HCT116 (cell line): ENCODE data around the gene BLOC1S3. TPM values are rescaled to one million over a fixed set of nuclear protein-coding genes. Genes with fewer than 3 reads are reported as not detected.

Experiments
- ATAC-seq: fragments of 200-7000 bp; cut with Tn5 transposase; 2 replicates; pipeline ENCODE4 v1.9.1; 2020; ENCODE audit warnings: mild to moderate bottlenecking, moderate library complexity
- BruUV-seq: library from RNA; stranded (reverse); fragments of 400-500 nt; replicated peaks from 2 replicates; lab custom pipeline; 2021; lab: Mats Ljungman, UMichigan
- CTCF ChIA-PET: fragments of 300-600 bp; sonication (Branson Sonifier 250); formaldehyde crosslinking; loops from one replicate; lab custom pipeline; 2021; ENCODE audit warnings: antibody characterized with exemption; lab: Charles Lee
- POLR2A ChIA-PET: fragments of 300-600, 350-600 bp; sonication (Branson Sonifier 250); formaldehyde crosslinking; loops from one replicate; lab custom pipeline; 2021; ENCODE audit warnings: antibody characterized with exemption; lab: Charles Lee
- RAD21 ChIA-PET, 2 experiments: fragments of 300-600 bp; sonication (Branson Sonifier 250); formaldehyde crosslinking; loops; one replicate each; lab custom pipeline; 2023; ENCODE audit warnings: low total read pairs in 2 of 2; ENCODE audit not compliant: uncharacterized antibody in 2 of 2, unreplicated experiment in 2 of 2, low non-redundant PET in 1 of 2; lab: Charles Lee
- DNase-seq: peaks from one replicate; pipeline ENCODE4 v3.0.0-alpha.2; 2010; ENCODE audit warnings: low read depth, low spot score
- H2AFZ ChIP-seq: fragments of 200-600 bp; shearing (Covaris generic), sonication (generic); 2 replicates; pipeline ENCODE4 v1.6.1; 2017; ENCODE audit warnings: low read depth, mixed run types, mixed read lengths, antibody characterized with exemption, low read length; ENCODE audit not compliant: poor library complexity, severe bottlenecking
- H3K27ac ChIP-seq: 2 replicates; pipeline ENCODE4 v1.5.1; 2012; ENCODE audit warnings: low read depth, low read length
- H3K27me3 ChIP-seq: fragments of 200-600 bp; sonication (generic); 2 replicates; pipeline ENCODE4 v1.6.1; 2016; ENCODE audit warnings: mixed run types, low read length, mixed read lengths; ENCODE audit not compliant: insufficient read depth
- H3K36me3 ChIP-seq, 2 experiments: fragments of 200-500 bp in 1 of 2; fragments of 200-600 bp in 1 of 2; sonication (Bioruptor generic) in 1 of 2; sonication (generic) in 1 of 2; 2 replicates each; pipeline versions ENCODE4 v1.5.1 to v1.6.1; 2014 to 2016; ENCODE audit warnings: low read length in 2 of 2, inconsistent platforms in 1 of 2, mixed read lengths in 1 of 2, mixed run types in 1 of 2; ENCODE audit not compliant: insufficient read depth in 2 of 2, control insufficient read depth in 1 of 2
- H3K4me1 ChIP-seq, 2 experiments: fragments of 200-600 bp in 1 of 2; sonication (generic) in 1 of 2; 2 replicates each; pipeline versions ENCODE4 v1.5.1 to v1.6.1; 2012 to 2017; ENCODE audit warnings: low read length in 2 of 2, inconsistent platforms in 1 of 2, mild to moderate bottlenecking in 1 of 2, mixed read lengths in 1 of 2, mixed run types in 1 of 2, moderate library complexity in 1 of 2; ENCODE audit not compliant: insufficient read depth in 2 of 2, control insufficient read depth in 1 of 2
- H3K4me2 ChIP-seq: fragments of 200-600 bp; sonication (generic); 2 replicates; pipeline ENCODE4 v1.6.1; 2017; ENCODE audit warnings: mixed run types, low read length, mixed read lengths
- H3K4me3 ChIP-seq, 2 experiments: fragments of 200-600 bp in 1 of 2; sonication (generic) in 1 of 2; replicated peaks in 1 of 2; 2 replicates each; pipeline ENCODE4 v1.5.1; 2011 to 2016; ENCODE audit warnings: low read length in 2 of 2, control low read depth in 1 of 2, low read depth in 1 of 2, mild to moderate bottlenecking in 1 of 2, mixed read lengths in 1 of 2, mixed run types in 1 of 2
- H3K79me2 ChIP-seq: fragments of 200-600 bp; sonication (generic); 2 replicates; pipeline ENCODE4 v1.6.1; 2017; ENCODE audit warnings: mild to moderate bottlenecking, mixed run types, low read length, moderate library complexity, mixed read lengths; ENCODE audit not compliant: insufficient read depth
- H3K9ac ChIP-seq: fragments of 200-600 bp; sonication (generic); 2 replicates; pipeline ENCODE4 v1.6.1; 2016; ENCODE audit warnings: low read length, mixed read lengths
- H3K9me2 ChIP-seq: fragments of 200-600 bp; sonication (generic), shearing (Covaris generic); 2 replicates; pipeline ENCODE4 v1.6.1; 2017; ENCODE audit warnings: mixed run types, mild to moderate bottlenecking, moderate library complexity; ENCODE audit not compliant: insufficient read depth
- H3K9me3 ChIP-seq, 2 experiments: fragments of 200-500 bp in 1 of 2; fragments of 200-600 bp in 1 of 2; sonication (Bioruptor generic) in 1 of 2; sonication (generic) in 1 of 2; 2 replicates each; pipeline ENCODE4 v1.6.1; 2014 to 2017; ENCODE audit warnings: low read length in 2 of 2, mixed read lengths in 2 of 2, inconsistent platforms in 1 of 2, low read depth in 1 of 2, mild to moderate bottlenecking in 1 of 2, mixed run types in 1 of 2, moderate library complexity in 1 of 2; ENCODE audit not compliant: control insufficient read depth in 1 of 2, insufficient read depth in 1 of 2
- H4K20me1 ChIP-seq: fragments of 200-600 bp; sonication (generic), shearing (Covaris generic); 2 replicates; pipeline ENCODE4 v1.6.1; 2017; ENCODE audit warnings: mixed run types, mild to moderate bottlenecking, moderate library complexity; ENCODE audit not compliant: insufficient read depth
- ATF3 ChIP-seq: IDR thresholded peaks from 2 replicates; pipeline ENCODE4 v1.6.1; 2012
- CEBPB ChIP-seq: IDR thresholded peaks from 2 replicates; pipeline ENCODE4 v1.6.1; 2012; ENCODE audit warnings: low read depth
- CTCF ChIP-seq, 3 experiments: fragments of 200-600 bp in 1 of 3; sonication (generic) in 1 of 3; IDR thresholded peaks in 2 of 3; conservative IDR thresholded peaks in 1 of 3; 2 replicates each; pipeline ENCODE4 v1.5.1; 2012 to 2017; ENCODE audit warnings: low read depth in 2 of 3, low read length in 2 of 3, antibody characterized with exemption in 1 of 3, borderline replicate concordance in 1 of 3, control low read depth in 1 of 3, mild to moderate bottlenecking in 1 of 3, mixed read lengths in 1 of 3, mixed run types in 1 of 3, moderate library complexity in 1 of 3; ENCODE audit not compliant: insufficient read depth in 1 of 3
- EGR1 ChIP-seq: IDR thresholded peaks from 2 replicates; pipeline ENCODE4 v1.6.1; 2012; ENCODE audit warnings: low read depth
- ELF1 ChIP-seq: IDR thresholded peaks from 2 replicates; pipeline ENCODE4 v1.6.1; 2012; ENCODE audit warnings: low read depth, borderline replicate concordance
- EZH2 ChIP-seq: fragments of 200-600 bp; sonication (generic); IDR thresholded peaks from 2 replicates; pipeline ENCODE4 v1.6.1; 2017; ENCODE audit warnings: antibody characterized with exemption, mixed run types
- EZH2phosphoT487 ChIP-seq: fragments of 200-600 bp; IDR thresholded peaks from 2 replicates; pipeline ENCODE4 v1.6.1; 2018; ENCODE audit warnings: antibody characterized with exemption, borderline replicate concordance
- JUND ChIP-seq: IDR thresholded peaks from 2 replicates; pipeline ENCODE4 v1.6.1; 2012
- MAX ChIP-seq: IDR thresholded peaks from 2 replicates; pipeline ENCODE4 v1.6.1; 2012
- POLR2A ChIP-seq: IDR thresholded peaks from 2 replicates; pipeline ENCODE4 v1.7.0; 2011; ENCODE audit warnings: borderline replicate concordance; ENCODE audit not compliant: insufficient read depth, insufficient read length; ENCODE audit errors: extremely low read depth
- POLR2AphosphoS5 ChIP-seq: IDR thresholded peaks from 2 replicates; pipeline ENCODE4 v1.6.1; 2011; ENCODE audit warnings: mild to moderate bottlenecking, low read depth, low read length, moderate library complexity
- REST ChIP-seq: IDR thresholded peaks from 2 replicates; pipeline ENCODE4 v1.6.1; 2012; ENCODE audit warnings: low read depth
- SP1 ChIP-seq: IDR thresholded peaks from 2 replicates; pipeline ENCODE4 v1.6.1; 2012; ENCODE audit warnings: low read depth
- SRF ChIP-seq: IDR thresholded peaks from 2 replicates; pipeline ENCODE4 v1.6.1; 2012; ENCODE audit warnings: low read depth
- TCF7L2 ChIP-seq: IDR thresholded peaks from 2 replicates; pipeline ENCODE4 v1.7.0; 2011; ENCODE audit warnings: borderline replicate concordance, inconsistent platforms; ENCODE audit not compliant: insufficient read depth, insufficient read length; ENCODE audit errors: extremely low read depth
- ZBTB33 ChIP-seq: IDR thresholded peaks from 2 replicates; pipeline ENCODE4 v1.6.1; 2011; ENCODE audit warnings: mild to moderate bottlenecking, low read length, moderate library complexity; ENCODE audit not compliant: insufficient replicate concordance; ENCODE audit errors: extremely low read depth
- ZFX ChIP-seq: fragments of 450-650 bp; IDR thresholded peaks from 2 replicates; pipeline ENCODE4 v1.6.1; 2017
- ZNF274 ChIP-seq: fragments of 200-500 bp; sonication (Bioruptor generic); IDR thresholded peaks from 2 replicates; pipeline ENCODE4 v1.6.1; 2014; ENCODE audit warnings: mild to moderate bottlenecking, low read depth, low read length, inconsistent platforms
- intact Hi-C: fragments of 100-400 bp; cut with micrococcal nuclease; formaldehyde crosslinking; loops from 2 replicates; pipeline ENCODE4 v1.10.0; 2022
- total RNA-seq: library from RNA; stranded (reverse); gene quantifications from one replicate; pipeline ENCODE4 v1.2.1, GENCODE V29; 2021; ENCODE audit not compliant: unreplicated experiment

Gene BLOC1S3
- total RNA-seq, 1 experiment from 2014 or later: 12.2 TPM

- ATAC-seq: no peak
- no peak overlapping the region for H3K4me2 ChIP-seq
- ChIA-PET POLR2A (no interaction called here), CTCF (no interaction called here), RAD21 (interaction anchor here in 1 of 2 experiments (0.7 kb wide), 1 partner anchor 30 kb away, joined by 3 read pairs; no protein-coding TSS in a partner anchor)
- intact Hi-C loops: loop anchor here (10.0 kb wide), 1 partner anchor 81 kb away; the partner anchor contains the start of gene PPP1R37
- peaks cover 10% of the 10 kb centered on the region for H3K79me2 ChIP-seq
- H3K4me1 ChIP-seq: peaks cover 4 to 23% of the 10 kb centered on the region in 2 experiments; a peak in 2 of 4 replicates
- H3K4me3 ChIP-seq: no peak overlapping the region
- no peaks in the 10 kb centered on the region for H3K27me3 ChIP-seq
- DNase-seq: no peak
- H3K9me2 ChIP-seq: no peaks in the 10 kb centered on the region
- TF ChIP-seq MAX (no peak), ZFX (no peak), TCF7L2 (no peak), EGR1 (no peak), SP1 (no peak), SRF (no peak), ATF3 (no peak), POLR2A (no peak), CTCF (IDR thresholded peaks at IDR 0.05 in 2 of 3, conservative IDR thresholded peaks at IDR 0.05 in 1 of 3; ENCODE audit: borderline replicate concordance in 1 of 3, insufficient read depth in 1 of 3, low read depth in 2 of 3, low read length in 2 of 3) (no peak), ZBTB33 (no peak), EZH2 (no peak), ELF1 (no peak), REST (no peak), POLR2AphosphoS5 (no peak), EZH2phosphoT487 (no peak), JUND (no peak), ZNF274 (no peak), CEBPB (no peak)
- no peak overlapping the region for H2AFZ ChIP-seq
- H4K20me1 ChIP-seq: no peaks in the 10 kb centered on the region
- BruUV-seq: no TSS peak
- no peak overlapping the region for H3K9ac ChIP-seq
- H3K27ac ChIP-seq: no peak overlapping the region
- H3K36me3 ChIP-seq: no peaks in the 10 kb centered on the region
- no peaks in the 10 kb centered on the region for H3K9me3 ChIP-seq
These were observed 2.9 kb upstream of the BLOC1S3 start for GRCh38 chr19:45175515-45176345.
